ENCODE measurements around the gene IL1RAPL1.
A peak's percentile ranks its signal among the peaks of the same experiment; 100 is the strongest.
"Not testable (repeated sequence)": the region's sequence is repeated elsewhere in the genome, so short reads cannot be mapped to it uniquely, and the experiment has no call there.

Gene IL1RAPL1

DNA sequence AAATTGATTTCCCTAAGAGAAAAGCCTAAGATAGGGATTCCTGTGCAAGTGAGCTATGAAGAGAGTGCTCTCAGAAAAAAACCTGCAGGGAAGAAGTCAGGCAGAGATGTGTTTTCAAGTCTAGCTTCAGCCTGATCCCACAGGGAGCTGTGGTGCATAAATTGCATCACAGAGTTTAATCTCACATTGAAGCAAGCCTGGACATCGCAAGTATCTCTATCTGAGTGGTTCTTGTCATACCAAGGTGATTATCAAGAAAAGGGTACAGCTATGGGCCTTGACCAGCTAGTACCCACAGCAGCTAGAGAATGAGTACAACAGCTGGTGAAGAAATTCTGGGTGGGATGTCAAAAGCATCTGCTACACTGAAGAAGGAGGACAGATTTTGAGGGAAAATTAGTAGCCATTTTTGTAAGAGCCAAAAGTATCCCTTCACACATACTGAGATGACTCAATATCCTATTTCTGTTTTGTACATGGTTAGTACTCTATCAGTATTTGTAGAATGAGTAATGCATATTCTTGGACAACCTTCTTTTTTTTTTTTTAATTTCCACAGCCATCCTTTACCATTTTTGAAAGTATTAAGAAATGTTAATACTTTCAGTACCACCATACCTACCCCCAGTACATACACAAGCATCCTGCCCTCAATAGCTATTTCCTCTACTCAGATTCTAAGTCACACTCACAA, 708.9 kb downstream of the IL1RAPL1 start:
- Histone ChIP-seq H3K36me3 (ENCODE audit: control insufficient read depth, insufficient read depth, low read length) (no peaks in the 10 kb centered on the region), H3K27me3 (ENCODE audit: control insufficient read depth, insufficient read depth, low read length) (no peaks in the 10 kb centered on the region), H3K9me3 (ENCODE audit: control insufficient read depth, insufficient read depth, low read length) (peaks cover 2% of the 10 kb centered on the region), H3K4me1 (ENCODE audit: control insufficient read depth, insufficient read depth, low read length) (peaks cover 11% of the 10 kb centered on the region), H3K4me3 (ENCODE audit: low read depth, low read length) (no peak overlapping the region), H3K9ac (ENCODE audit: low read depth, low read length) (no peak overlapping the region)

DNA sequence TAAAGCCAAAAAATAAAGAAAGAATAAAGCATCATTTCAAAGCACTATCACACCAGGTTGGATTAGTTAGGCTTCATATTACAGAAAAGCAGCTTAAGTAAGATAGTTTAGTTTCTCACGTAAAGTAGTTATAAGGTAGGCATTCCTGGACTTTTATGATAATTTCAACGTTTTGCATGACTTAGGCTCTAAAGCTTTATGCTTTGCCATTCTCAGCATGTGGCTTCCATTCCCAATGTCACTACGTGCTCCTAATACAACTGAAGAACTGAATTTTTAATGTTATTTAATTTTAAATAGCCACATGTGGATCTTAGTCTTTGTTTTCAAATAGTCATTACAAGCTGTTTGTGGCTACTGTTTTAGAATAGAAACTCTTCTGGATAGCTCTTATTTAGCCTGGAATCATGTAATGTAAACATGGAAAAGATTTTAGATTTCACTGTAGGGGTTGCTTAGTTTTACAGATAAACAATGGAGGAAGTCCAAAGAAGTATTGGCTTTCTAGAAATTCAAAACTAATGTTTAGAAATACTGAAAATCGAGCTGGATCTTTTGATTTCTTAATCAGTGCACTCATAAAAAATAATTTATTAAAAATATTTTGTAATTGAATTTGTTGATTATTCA, 710.0 kb downstream of the IL1RAPL1 start:
- Histone ChIP-seq H3K4me3 (ENCODE audit: low read depth, low read length) (no peak overlapping the region), H3K9me3 (ENCODE audit: control insufficient read depth, insufficient read depth, low read length) (peaks cover 2% of the 10 kb centered on the region), H3K9ac (ENCODE audit: low read depth, low read length) (no peak overlapping the region), H3K4me1 (ENCODE audit: control insufficient read depth, insufficient read depth, low read length) (peaks cover 11% of the 10 kb centered on the region), H3K27me3 (ENCODE audit: control insufficient read depth, insufficient read depth, low read length) (no peaks in the 10 kb centered on the region), H3K36me3 (ENCODE audit: control insufficient read depth, insufficient read depth, low read length) (no peaks in the 10 kb centered on the region)

DNA sequence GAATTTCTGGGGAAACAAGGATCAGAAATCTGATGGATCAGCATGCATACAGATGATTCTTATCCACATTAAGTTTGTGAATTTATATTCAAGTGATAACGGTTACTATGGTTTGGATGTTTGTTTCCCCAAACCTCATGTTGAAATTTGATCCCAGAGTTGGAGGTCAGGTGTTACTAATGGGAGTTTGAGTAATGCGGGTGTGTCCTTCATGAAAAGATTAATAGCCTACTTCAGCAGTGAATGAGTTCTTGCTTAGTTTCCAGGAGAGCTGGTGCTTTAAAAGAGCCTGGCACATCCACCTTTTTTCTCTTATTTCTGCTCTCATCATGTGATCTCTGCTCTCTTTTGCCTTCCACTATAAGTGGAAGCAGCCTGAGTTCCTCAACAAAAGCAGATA, 712.4 kb downstream of the IL1RAPL1 start:
- no peaks in the 10 kb centered on the region for H3K27me3 ChIP-seq (ENCODE audit: control insufficient read depth, insufficient read depth, low read length)
- peaks cover 11% of the 10 kb centered on the region for H3K4me1 ChIP-seq (ENCODE audit: control insufficient read depth, insufficient read depth, low read length)
- no peak overlapping the region for H3K4me3 ChIP-seq (ENCODE audit: low read depth, low read length)
- H3K36me3 ChIP-seq (ENCODE audit: control insufficient read depth, insufficient read depth, low read length) = no peaks in the 10 kb centered on the region
- peaks cover 2% of the 10 kb centered on the region for H3K9me3 ChIP-seq (ENCODE audit: control insufficient read depth, insufficient read depth, low read length)
- H3K9ac ChIP-seq (ENCODE audit: low read depth, low read length) = no peak overlapping the region

DNA sequence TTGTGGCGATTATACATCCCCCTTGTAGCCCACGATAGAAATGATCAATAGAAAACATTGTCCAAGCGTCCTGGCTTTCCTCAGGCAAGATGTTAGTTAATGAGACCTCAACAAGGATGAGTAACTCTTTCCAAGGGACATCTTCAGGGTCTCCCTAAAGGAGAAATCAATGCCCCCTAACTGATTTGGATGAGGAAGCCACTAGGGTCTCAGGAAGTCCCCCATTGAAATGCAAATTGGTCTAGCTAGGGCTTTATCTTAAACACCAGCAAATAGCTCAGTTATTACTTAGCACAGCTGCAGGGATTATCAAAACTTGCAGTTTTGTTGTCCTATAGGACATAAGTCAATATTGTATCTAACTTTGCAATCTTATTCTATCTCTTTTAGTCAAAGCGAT, 721.5 kb downstream of the IL1RAPL1 start:
- H3K9me3 ChIP-seq (ENCODE audit: control insufficient read depth, insufficient read depth, low read length) = no peaks in the 10 kb centered on the region
- peaks cover 10% of the 10 kb centered on the region for H3K27me3 ChIP-seq (ENCODE audit: control insufficient read depth, insufficient read depth, low read length)
- peak overlapping the region; percentile 12 for H3K4me3 ChIP-seq (ENCODE audit: low read depth, low read length)
- no peak overlapping the region for H3K9ac ChIP-seq (ENCODE audit: low read depth, low read length)
- H3K36me3 ChIP-seq (ENCODE audit: control insufficient read depth, insufficient read depth, low read length) = no peaks in the 10 kb centered on the region
- H3K4me1 ChIP-seq (ENCODE audit: control insufficient read depth, insufficient read depth, low read length) = peaks cover 24% of the 10 kb centered on the region

DNA sequence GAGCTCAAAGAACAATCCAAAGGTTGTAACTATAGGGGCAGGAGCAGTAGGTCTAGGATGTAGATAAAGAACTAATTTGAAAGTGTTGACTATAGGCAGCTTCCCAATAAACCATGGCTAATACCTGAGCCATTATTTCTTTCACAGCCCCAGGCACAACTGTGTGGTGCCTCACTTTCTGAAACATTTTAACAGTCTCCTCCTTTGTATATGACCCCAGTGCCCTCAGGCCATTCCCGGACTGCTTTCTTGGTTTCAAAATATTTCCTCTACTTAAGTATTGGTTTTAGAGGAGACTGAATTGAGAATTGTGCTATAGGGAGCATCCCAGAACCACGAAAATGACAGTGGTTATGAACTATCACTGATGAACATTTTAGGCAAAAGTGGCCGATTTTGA, 728.7 kb downstream of the IL1RAPL1 start:
- no peak overlapping the region for H3K4me3 ChIP-seq (ENCODE audit: low read depth, low read length)
- H3K9ac ChIP-seq (ENCODE audit: low read depth, low read length) = no peak overlapping the region
- no peaks in the 10 kb centered on the region for H3K27me3 ChIP-seq (ENCODE audit: control insufficient read depth, insufficient read depth, low read length)
- H3K4me1 ChIP-seq (ENCODE audit: control insufficient read depth, insufficient read depth, low read length) = peaks cover 3% of the 10 kb centered on the region
- H3K36me3 ChIP-seq (ENCODE audit: control insufficient read depth, insufficient read depth, low read length) = no peaks in the 10 kb centered on the region
- H3K9me3 ChIP-seq (ENCODE audit: control insufficient read depth, insufficient read depth, low read length) = no peaks in the 10 kb centered on the region

DNA sequence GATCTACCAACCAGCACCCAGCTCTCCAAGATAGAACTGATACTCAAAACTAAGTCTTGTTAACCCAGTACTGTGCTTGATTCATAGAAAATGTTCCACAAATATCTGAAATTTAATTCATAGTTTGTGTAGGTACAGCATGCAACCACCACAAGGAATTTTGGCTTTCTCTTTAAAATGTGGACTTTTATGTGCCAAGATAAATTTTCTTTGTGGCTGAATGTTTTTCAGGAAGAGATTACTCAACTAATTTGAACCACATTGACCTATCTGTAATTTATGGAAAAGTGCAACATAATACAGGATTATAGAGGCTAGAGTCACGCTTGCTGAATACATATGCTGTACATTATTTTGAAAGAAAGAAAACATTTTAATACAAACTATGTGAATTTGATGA, 730.8 kb downstream of the IL1RAPL1 start:
- Histone ChIP-seq H3K4me1 (ENCODE audit: control insufficient read depth, insufficient read depth, low read length) (peaks cover 3% of the 10 kb centered on the region), H3K36me3 (ENCODE audit: control insufficient read depth, insufficient read depth, low read length) (no peaks in the 10 kb centered on the region), H3K4me3 (ENCODE audit: low read depth, low read length) (no peak overlapping the region)

DNA sequence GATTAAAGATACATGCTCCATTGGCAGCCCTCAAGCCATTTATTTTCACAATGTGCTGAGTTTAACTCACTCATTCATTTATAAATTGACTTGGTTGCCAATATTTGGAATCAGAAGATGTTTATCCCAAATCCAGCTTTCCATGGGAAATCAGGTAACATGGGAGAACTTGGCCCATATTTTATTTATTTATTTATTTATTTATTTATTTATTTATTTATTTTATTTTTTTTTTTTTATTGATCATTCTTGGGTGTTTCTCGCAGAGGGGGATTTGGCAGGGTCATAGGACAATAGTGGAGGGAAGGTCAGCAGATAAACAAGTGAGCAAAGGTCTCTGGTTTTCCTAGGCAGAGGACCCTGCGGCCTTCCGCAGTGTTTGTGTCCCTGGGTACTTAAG, 745.2 kb downstream of the IL1RAPL1 start:
- H3K36me3 ChIP-seq (ENCODE audit: control insufficient read depth, insufficient read depth, low read length); H3K4me1 ChIP-seq (ENCODE audit: control insufficient read depth, insufficient read depth, low read length); H3K9ac ChIP-seq (ENCODE audit: low read depth, low read length): not testable (repeated sequence)

More for the DNA sequence above, 730.8 kb downstream of the IL1RAPL1 start:
- Histone ChIP-seq H3K9ac (ENCODE audit: low read depth, low read length) (no peak overlapping the region), H3K9me3 (ENCODE audit: control insufficient read depth, insufficient read depth, low read length) (no peaks in the 10 kb centered on the region), H3K27me3 (ENCODE audit: control insufficient read depth, insufficient read depth, low read length) (no peaks in the 10 kb centered on the region)

DNA sequence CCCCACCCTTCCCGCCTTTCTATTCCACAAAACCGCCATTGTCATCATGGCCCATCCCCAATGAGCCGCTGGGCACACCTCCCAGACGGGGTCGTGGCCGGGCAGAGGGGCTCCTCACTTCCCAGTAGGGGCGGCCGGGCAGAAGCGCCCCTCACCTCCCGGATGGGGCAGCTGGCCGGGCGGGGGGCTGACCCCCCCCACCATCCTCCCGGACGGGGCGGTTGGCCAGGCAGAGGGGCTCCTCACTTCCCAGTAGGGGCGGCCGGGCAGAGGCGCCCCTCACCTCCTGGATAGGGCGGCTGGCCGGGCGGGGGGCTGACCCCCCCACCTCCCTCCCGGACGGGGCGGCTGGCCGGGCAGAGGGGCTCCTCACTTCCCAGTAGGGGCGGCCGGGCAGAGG, 745.8 kb downstream of the IL1RAPL1 start:
- H3K9me3 ChIP-seq (ENCODE audit: control insufficient read depth, insufficient read depth, low read length); H3K27me3 ChIP-seq (ENCODE audit: control insufficient read depth, insufficient read depth, low read length); H3K4me1 ChIP-seq (ENCODE audit: control insufficient read depth, insufficient read depth, low read length); H3K9ac ChIP-seq (ENCODE audit: low read depth, low read length); H3K36me3 ChIP-seq (ENCODE audit: control insufficient read depth, insufficient read depth, low read length); H3K4me3 ChIP-seq (ENCODE audit: low read depth, low read length): not testable (repeated sequence)

More for the DNA sequence above, 745.2 kb downstream of the IL1RAPL1 start:
- not testable (repeated sequence) for H3K27me3 ChIP-seq (ENCODE audit: control insufficient read depth, insufficient read depth, low read length); H3K9me3 ChIP-seq (ENCODE audit: control insufficient read depth, insufficient read depth, low read length); H3K4me3 ChIP-seq (ENCODE audit: low read depth, low read length)

DNA sequence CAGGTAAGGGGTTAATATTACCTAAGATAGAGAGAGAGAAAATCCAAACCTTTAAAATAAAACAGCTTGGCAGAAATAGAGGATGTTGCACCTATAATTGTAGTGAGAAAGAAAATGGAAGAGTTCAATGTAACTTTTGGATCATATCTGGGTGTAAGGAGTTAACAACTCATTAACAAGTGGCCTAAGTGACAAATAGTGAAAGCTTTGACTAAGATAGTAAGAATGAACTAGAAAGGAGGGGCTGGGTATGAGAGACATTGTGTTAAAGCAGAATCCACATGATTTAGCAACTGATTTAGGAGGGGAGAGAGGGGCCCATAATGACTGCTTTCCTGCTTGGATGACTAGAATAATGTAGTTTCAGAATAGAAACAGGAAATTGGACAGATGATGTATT, 761.0 kb downstream of the IL1RAPL1 start:
- Histone ChIP-seq H3K4me3 (ENCODE audit: low read depth, low read length) (no peak overlapping the region), H3K4me1 (ENCODE audit: control insufficient read depth, insufficient read depth, low read length) (no peaks in the 10 kb centered on the region), H3K9ac (ENCODE audit: low read depth, low read length) (no peak overlapping the region), H3K9me3 (ENCODE audit: control insufficient read depth, insufficient read depth, low read length) (no peaks in the 10 kb centered on the region), H3K27me3 (ENCODE audit: control insufficient read depth, insufficient read depth, low read length) (no peaks in the 10 kb centered on the region), H3K36me3 (ENCODE audit: control insufficient read depth, insufficient read depth, low read length) (no peaks in the 10 kb centered on the region)

DNA sequence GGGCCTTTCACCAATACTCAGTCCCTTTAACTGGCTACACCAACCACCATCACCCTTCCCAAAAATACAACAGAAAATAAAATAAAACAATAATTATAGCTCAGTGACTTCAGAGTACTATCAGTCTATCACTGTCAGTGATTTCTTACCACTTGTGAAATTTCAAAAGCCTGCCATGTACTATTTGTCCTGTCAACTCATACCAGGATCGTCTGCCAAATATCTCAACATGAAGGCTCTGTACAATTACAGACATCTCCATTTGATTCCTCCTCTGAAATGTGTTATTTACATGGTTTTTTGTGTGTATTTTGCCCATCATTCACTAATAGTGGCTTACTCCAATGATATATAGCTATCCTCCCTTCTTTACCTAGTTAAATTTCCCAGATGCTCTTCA, 772.0 kb downstream of the IL1RAPL1 start:
- no peaks in the 10 kb centered on the region for H3K27me3 ChIP-seq (ENCODE audit: control insufficient read depth, insufficient read depth, low read length)
- no peaks in the 10 kb centered on the region for H3K9me3 ChIP-seq (ENCODE audit: control insufficient read depth, insufficient read depth, low read length)
- H3K36me3 ChIP-seq (ENCODE audit: control insufficient read depth, insufficient read depth, low read length) = no peaks in the 10 kb centered on the region
- H3K9ac ChIP-seq (ENCODE audit: low read depth, low read length) = no peak overlapping the region
- H3K4me3 ChIP-seq (ENCODE audit: low read depth, low read length) = no peak overlapping the region
- peaks cover 8% of the 10 kb centered on the region for H3K4me1 ChIP-seq (ENCODE audit: control insufficient read depth, insufficient read depth, low read length)

DNA sequence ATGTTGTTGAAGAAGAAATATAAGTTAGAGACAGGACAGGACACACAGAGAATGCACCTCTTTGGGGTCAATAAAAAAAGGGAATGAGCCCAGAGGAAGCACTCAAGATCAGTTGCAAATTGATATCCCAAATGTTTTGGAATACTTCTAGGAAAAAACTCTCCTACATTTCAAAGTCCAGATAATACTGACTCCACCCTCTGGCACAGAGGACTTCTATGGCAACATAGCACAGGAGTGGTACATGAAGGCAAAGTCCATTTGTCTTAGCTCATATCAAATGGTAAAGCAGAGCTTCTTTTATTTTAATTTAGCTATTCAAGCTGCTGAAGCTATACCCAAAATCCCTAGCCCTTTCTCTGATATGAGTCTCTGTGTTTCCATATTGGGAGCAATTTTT, 787.5 kb downstream of the IL1RAPL1 start:
- H3K4me1 ChIP-seq (ENCODE audit: control insufficient read depth, insufficient read depth, low read length); H3K36me3 ChIP-seq (ENCODE audit: control insufficient read depth, insufficient read depth, low read length); H3K4me3 ChIP-seq (ENCODE audit: low read depth, low read length); H3K27me3 ChIP-seq (ENCODE audit: control insufficient read depth, insufficient read depth, low read length); H3K9ac ChIP-seq (ENCODE audit: low read depth, low read length); H3K9me3 ChIP-seq (ENCODE audit: control insufficient read depth, insufficient read depth, low read length): not testable (repeated sequence)

DNA sequence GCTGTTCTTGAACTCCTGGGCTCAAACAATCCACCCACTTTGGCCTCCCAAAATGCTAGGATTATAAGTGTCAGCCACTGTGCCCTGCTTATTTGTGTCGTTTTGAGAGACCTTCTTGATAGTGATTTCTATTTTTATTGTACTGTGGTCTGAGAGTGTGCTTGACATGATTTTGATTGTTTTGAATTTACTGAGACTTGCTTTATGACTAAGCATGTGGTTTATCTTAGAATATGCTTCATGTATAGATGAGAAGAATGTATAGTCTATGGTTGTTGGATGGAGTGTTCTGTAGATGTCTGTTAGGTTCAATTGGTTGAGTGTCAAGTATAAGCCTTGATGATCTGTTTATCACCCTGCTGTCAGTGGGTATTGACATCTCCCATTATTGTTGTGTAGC, 789.3 kb downstream of the IL1RAPL1 start:
- no peak overlapping the region for H3K4me3 ChIP-seq (ENCODE audit: low read depth, low read length)
- H3K9ac ChIP-seq (ENCODE audit: low read depth, low read length) = no peak overlapping the region
- no peaks in the 10 kb centered on the region for H3K27me3 ChIP-seq (ENCODE audit: control insufficient read depth, insufficient read depth, low read length)
- no peaks in the 10 kb centered on the region for H3K36me3 ChIP-seq (ENCODE audit: control insufficient read depth, insufficient read depth, low read length)
- no peaks in the 10 kb centered on the region for H3K4me1 ChIP-seq (ENCODE audit: control insufficient read depth, insufficient read depth, low read length)
- H3K9me3 ChIP-seq (ENCODE audit: control insufficient read depth, insufficient read depth, low read length) = no peaks in the 10 kb centered on the region
